ENCODE data around the gene SF3B4.

- TF ChIP-seq POLR2A (IDR thresholded peaks at IDR 0.05): no peak
- no peak for TF ChIP-seq CTCF (IDR thresholded peaks at IDR 0.05)
Observed at GRCh38 chr1:149877211-149877946, 50.2 kb downstream of the SF3B4 start.
